Activated CD8-positive, alpha-beta memory T cell treated with anti-CD3 and anti-CD28 coated beads for 1 hour (primary cell): ENCODE data around the gene PATL2.
A peak's percentile ranks its signal among the peaks of the same experiment; 100 is the strongest.
"Not testable (repeated sequence)": the region's sequence is repeated elsewhere in the genome, so short reads cannot be mapped to it uniquely, and the experiment has no call there.

Source experiments
- DNase-seq, 2 donors: peaks; one replicate each; pipeline ENCODE4 v3.0.0-alpha.2; 2020; ENCODE audit warnings: low read depth in 1 of 2; ENCODE audit errors: extremely low read depth in 1 of 2

Gene PATL2

DNA sequence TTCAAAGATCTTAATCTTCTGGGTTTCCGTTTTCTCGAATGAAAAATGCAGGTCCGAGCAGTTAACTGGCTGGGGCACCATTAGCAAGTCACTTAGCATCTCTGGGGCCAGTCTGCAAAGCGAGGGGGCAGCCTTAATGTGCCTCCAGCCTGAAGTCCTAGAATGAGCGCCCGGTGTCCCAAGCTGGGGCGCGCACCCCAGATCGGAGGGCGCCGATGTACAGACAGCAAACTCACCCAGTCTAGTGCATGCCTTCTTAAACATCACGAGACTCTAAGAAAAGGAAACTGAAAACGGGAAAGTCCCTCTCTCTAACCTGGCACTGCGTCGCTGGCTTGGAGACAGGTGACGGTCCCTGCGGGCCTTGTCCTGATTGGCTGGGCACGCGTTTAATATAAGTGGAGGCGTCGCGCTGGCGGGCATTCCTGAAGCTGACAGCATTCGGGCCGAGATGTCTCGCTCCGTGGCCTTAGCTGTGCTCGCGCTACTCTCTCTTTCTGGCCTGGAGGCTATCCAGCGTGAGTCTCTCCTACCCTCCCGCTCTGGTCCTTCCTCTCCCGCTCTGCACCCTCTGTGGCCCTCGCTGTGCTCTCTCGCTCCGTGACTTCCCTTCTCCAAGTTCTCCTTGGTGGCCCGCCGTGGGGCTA is at the start of gene PATL2, which contains the start of gene B2M:
Gene PATL2 (minus strand): TSS at position 228 of the 647 bp plus-strand sequence. CDS start 34,833 bp downstream, outside the sequence.
Gene B2M (plus strand): TSS at position 422 of the 647 bp plus-strand sequence. CDS start 30 bp downstream, at position 452.
- DNase-seq = peak; percentile 88 to 93

DNA sequence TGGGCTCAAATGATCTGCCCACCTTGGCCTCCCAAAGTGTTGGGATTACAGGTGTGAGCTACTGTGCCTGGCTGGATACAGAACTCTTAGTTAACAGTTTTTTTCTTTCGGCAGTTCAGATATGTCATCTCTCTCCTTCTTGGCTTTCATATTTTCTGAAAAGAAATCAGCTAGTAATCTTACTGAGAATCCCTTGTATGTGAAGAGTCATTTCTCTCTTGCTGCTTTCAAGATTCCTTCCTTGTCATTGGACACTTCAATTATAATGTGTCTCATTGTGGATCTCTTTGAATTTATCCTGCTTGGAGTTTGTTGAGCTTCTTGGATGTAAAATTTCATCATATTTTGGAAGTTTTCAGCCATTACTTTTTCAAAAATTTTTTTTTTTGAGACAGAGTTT is 42.2 kb upstream of the PATL2 start:
- no peak for DNase-seq

DNA sequence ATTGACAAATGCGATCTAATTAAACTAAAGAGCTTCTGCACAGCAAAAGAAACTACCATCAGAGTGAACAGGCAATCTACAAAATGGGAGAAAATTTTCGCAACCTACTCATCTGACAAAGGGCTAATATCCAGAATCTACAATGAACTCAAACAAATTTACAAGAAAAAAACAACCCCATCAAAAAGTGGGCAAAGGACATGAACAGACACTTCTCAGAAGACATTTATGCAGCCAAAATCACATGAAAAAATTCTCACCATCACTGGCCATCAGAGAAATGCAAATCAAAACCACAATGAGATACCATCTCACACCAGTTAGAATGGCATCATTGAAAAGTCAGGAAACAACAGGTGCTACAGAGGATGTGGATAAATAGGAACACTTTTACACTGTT is 32.3 kb upstream of the PATL2 start:
- DNase-seq = not testable (repeated sequence)

DNA sequence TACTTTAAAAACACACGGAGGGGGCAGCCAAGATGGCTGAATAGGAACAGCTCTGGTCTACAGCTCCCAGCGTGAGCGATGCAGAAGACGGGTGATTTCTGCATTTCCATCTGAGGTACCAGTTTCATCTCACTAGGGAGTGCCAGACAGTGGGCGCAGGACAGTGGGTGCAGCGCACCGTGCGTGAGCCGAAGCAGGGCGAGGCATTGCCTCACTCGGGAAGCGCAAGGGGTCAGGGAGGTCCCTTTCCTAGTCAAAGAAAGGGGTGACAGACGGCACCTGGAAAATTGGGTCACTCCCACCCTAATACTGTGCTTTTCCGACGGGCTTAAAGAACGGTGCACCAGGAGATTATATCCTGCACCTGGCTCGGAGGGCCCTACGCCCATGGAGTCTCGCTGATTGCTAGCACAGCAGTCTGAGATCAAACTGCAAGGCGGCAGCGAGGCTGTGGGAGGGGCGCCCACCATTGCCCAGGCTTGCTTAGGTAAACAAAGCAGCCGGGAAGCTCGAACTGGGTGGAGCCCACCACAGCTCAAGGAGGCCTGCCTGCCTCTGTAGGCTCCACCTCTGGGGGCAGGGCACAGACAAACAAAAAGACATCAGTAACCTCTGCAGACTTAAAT is 28.2 kb upstream of the PATL2 start:
- DNase-seq = not testable (repeated sequence)

DNA sequence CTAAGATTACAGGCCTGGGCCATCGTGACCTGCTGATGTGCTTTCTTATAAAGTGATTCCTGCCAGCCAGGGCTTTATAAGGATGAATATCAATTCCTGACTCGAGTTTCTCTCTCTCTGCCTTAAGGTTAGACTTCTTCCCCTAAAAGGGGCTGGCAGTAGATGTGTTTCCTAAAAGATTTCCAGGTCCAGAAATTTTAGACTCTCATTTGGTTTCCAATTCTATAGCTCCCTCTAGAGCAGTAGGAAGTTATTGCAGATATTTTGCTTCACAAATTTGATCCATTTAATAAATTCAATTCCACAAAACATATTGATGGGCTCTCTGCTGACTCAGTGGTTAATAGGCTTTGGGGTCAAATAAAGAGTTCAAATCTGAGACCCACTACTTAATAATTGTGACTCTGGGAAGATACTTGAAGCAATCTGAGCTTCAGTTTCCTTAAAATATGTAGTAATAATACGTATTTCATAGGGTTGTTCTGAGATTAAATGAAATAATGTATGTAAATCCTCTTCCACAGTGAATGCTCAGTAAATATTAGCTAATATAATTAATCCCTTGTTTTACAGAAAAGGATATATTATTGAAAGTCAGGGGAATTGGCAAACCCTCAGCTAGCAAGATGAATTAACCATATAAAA is 27.3 kb upstream of the PATL2 start:
- no peak for DNase-seq

DNA sequence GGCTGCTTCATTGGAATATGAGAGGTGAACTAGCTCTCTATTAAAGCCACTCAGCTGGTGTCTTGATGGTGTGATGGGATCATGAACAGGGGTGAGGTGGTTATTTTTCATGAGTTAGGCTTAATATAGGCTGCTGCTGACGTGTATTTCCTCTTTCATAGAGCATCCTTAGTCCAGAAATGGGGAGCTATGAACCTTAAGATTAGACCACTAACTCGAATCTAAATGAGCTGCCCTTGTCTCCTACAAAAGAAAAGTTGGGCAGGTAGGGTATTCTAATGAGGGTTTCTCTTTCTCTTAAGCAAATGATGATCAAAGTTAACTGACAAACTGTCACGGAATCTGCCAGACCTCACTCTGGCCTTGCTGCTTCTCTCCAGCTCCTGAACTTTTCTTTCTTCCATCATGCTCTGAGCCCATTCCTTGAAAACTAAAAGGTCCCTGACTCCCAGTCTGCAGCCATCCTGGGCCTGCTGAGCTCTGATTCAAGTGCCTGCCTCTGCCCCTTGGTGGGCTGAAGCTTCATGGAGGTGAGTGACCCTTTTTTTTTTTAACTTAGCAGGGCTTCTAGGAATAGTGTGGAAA is 25.1 kb upstream of the PATL2 start, which contains the start of gene TRIM69:
Gene TRIM69 (plus strand): TSS at position 348 of the 585 bp plus-strand sequence. CDS start 177 bp downstream, at position 525.
- DNase-seq = no peak

DNA sequence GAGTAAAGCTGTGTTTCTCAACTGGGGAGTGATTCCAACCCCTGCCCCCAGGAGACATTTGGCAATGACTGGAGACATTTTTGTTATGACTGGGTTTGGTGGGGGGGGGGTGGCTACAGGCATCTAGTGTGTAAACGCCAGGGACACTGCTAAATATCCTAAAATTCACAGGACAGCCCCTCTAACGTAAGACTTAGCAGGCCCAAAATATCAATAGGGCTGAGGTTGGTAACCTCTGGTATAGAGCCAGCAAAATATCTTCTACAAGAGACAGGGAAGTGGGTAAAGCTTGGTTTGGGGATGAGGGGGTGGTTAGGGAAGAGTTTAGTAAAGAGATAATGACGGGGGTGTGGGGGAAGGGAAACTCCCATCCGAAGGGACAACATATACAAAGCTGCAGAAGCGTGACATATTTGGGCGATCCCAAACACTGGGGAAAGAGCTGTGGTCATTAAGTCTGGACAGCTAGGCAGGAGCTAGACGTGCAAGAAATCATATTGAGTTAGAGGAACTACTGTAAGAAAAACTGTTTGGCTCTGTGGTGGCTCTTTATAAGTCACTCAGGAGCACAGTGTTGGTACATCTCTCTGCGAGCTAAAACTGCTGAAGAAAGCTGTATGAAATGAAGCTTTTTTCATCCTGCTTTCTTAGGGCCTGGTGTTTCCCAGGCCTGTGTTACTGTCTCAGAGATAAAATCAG is 24.5 kb upstream of the PATL2 start:
- no peak for DNase-seq

DNA sequence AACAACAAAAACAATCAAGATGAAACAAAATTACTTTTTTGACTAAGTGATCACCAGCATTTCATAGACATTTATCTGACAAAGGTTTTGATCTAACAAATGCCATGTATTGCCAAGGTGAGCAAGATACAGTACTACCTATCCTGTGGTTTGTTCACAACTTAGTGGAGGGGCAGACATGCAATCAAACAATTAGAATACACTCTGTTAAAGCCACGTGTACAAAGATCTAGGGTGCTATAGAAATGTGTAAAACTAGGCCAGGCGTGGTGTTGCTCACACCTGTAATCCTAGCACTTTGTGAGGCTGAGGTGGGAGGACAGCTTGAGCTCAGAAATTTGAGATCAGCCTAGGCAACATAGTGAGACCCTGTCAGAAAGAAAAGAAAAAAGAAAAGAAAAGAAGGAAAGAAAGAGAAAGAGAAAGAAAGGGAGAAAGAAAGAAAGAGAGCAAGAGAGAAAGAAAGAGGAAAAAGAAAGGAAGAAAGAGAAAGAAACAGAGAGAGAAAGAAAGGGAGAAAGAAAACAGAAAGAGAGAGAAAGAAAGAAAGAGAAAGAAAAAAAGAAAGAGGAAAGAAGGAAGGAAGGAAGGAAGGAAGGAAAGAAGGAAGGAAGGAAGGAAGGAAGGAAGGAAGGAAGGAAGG is 23.8 kb upstream of the PATL2 start:
- no peak for DNase-seq

DNA sequence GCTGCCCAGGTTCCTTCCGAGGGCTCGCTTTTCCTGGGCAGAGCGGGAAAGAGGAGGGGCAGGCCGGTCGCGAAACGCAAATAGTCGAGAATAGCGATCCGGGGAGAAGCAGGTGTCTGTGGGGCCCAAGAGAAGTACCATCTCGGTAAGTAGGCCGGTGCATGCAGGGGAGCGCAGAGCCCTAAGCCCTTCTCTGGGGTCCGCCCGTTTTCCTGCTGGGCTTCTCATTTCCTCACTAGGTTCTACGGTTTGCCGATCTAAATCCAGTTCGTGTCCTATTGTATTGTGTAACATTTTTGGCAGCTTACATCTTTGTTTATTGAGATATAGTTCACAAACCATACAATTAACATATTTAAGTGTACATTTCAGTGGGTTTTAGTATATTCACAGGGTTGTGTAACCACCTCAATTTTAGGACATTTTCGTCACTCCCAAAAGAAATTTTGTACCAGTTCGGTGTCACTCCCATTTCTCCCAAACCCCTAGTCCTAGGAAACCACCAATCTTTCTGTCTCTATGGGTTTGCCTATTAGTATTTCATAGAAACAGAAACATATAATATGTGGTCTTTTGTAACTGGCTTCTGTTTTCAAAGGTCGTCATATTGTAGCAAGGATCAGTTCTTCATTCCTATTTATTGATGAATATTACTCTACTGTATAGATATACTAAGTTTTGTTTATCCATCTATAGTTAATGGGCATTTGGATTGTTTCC is 18.4 kb upstream of the PATL2 start:
- no peak for DNase-seq

DNA sequence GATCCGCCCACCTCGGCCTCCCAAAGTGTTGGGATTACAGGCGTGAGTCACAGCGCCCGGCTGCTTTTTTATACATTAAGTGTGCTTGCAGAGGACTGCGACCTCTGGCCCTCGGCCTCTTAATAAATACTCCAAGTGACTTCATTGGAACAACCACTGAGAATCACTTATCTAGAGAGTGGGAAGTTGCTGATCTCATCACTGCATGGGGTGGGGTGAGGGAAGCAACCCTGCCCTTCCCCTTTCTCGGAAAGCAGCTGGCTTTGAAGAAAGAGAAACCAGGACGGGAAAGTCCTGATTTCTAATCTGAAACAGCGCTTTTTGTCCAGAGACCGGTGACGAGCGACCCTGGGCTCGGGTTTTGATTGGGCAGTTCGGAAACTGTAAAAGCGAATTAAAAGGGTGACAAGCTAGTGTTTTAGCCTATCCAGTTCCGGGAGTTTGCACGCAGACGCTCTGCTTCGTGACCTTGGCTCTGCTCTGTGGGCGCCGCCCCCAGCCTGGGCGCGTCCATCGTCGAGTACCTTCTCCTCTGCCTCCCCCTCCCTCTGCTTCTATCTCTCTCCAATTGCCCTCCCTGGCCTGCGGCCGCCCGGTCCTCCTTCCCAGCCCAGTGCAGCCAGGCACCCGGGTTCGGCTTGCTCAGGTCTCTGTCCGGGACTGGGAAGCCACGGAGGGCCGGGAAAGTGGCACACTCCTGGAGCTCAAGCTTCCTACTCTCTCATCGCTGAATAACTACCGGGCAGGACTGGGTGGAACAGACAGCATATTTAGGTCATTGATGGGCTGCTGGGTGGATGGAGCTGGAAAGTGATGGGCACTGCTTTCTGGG is 17.7 kb upstream of the PATL2 start:
- DNase-seq = peak; percentile 85 to 87

DNA sequence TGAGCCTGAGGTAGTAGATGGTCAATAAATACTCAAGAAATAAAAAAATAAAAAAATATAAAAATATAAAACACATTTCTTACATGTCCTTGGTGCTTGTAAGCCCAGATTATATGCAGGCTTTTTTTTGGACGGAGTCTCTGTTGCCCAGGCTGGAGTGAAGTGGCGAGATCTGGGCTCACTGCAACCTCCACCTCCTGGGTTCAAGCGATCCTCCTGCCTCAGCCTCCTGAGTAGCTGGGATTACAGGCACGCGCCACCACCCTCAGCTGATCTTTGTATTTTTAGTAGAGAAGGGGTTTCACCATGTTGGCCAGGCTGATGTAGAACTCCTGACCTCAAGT is 17.1 kb upstream of the PATL2 start:
- DNase-seq = not testable (repeated sequence)

DNA sequence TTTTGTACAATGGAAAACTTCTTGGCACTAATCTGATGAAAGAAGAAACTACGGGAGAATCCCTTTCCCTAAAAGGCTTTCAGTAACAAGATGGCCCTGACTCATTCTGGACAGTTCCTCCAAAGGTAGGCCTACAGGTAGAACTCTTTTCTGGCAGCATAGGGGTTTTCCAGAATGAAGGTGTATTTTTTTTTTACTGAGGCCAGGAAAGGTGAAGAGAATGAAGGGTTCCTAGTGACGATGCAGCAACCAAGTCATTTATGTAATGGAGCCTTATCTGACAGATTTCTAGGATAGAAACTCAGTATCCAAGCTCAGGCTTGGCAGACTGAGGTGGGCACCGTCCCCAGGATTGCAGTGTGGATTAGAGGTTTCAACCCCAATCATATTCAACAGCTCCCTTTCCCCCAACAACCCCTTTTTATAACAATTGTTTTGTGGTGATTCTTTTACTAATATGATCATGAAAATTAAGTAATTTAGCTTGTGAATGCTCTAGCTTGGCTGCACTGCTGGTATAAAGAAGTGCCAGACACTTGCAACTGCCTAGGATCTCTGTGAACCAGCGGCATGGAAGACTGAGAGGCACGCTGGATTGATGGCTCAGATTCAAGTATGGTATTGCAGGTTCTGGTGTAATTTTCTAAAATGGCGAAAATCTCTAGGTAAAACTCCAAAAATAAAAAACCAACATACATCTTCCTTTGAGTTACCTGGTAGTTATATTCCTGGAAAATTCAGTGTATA is 16.5 kb upstream of the PATL2 start:
- DNase-seq = no peak

DNA sequence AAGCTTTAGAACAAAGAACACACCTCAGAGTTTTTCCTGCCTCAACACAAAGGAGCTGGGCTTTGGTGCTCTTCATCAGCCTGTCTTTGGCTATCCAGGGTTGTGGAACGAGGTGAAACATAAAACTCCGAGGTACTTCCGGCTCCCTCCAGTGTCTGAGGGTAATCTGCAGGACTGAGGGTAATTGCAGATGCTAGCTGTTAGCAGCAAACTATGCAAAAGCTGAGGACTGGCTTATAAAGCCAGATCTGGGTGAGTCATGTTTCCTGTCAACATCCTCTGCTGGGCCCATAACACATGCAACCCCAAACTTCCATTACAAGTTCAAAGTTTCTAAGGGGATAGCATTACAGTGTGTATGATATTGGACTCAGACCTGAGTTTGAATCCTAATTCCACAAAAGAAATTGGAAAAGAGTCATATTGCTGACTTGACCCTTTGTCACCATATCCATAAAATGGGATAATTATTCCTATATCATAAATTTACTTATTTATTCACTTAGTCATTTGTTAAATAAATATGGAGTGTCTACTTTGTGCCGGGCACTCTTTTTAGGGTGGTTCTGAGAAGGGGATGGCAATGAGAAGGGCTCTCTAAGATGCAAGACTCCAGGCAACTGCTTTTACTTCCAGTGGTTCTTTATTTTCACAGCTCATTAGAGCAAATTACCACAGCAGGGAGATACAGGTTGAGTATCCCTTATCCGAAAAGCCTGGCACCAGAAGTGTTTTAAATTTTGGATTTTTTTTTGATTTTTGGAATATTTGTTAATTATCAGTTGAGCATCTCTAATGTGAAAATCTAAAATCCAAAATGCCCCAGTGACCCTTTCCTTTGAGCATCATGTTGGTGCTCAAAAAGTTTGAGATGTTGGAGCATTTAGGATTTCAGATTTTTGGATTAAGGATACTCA is 15.7 kb upstream of the PATL2 start:
- peak; percentile 43 to 58 for DNase-seq

DNA sequence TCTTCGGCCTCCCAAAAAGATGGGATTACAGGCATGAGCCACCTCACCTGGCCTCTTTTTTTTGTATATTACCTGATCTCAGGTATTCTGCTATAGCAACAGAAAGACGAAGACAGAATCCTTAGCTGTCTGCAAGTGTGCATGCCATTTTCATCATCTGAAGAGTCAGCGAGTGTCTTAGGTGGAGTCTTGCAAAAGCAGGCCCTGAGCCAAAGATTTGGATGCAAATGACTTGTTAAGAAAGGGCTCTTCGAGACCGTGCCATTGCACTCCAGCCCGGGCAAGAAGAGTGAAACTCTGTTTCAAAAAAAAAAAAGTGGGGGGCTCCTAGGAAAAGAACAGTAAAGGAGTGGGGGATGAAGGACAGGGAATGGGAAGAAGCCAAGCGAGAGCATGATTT is 15.0 kb upstream of the PATL2 start:
- DNase-seq = no peak

DNA sequence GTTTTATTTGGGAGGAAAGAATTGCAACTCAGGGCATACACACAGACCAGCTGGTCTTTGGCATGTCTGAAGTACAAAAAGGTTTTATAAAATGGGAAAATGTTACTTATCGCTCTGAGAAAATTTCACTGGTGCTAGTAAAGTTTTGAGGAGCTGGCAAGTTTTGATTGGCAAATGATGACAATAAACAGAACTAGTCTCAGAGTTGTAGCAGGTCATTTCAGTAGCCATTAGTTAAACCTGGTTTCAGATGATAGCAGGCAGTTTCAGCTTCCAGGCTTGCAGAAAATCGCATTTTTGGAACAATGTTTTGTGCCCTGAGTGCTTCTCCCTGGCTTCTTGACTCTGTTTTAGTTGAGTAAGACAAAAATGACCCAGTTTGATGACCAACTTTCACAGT is 10.9 kb upstream of the PATL2 start:
- no peak for DNase-seq

DNA sequence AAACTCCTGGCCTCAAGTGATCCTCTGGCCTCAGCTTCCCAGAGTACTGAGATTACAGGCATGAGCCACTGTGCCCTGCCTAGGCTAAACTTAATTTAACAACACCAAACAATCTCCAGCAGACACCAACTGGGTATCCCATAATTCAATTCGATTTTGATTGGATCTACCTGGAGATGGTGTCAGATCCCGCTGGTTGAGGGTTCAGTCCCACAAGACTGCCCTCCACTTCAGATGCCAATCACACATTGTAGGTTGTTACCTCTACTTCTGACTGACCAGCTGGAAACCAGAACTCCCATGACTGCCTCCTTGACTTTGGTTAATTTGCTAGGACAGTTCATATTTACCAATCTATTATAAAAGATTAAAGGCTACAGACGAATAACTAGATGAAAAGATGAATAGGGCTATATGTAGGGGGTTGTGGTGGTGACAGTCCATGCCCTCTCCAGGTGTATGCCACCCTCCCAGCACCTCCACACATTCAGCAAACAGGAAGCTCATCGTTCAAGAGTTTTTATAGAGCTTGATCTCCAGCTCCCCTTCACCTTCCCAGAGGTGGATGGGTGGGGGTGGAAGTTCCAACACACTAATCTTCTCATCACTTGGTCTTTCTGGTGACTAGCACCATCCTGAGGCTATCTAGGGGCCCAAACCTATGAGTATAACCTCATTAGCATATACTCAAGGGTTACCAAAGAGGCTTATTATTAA is 9.5 kb upstream of the PATL2 start:
- no peak for DNase-seq

DNA sequence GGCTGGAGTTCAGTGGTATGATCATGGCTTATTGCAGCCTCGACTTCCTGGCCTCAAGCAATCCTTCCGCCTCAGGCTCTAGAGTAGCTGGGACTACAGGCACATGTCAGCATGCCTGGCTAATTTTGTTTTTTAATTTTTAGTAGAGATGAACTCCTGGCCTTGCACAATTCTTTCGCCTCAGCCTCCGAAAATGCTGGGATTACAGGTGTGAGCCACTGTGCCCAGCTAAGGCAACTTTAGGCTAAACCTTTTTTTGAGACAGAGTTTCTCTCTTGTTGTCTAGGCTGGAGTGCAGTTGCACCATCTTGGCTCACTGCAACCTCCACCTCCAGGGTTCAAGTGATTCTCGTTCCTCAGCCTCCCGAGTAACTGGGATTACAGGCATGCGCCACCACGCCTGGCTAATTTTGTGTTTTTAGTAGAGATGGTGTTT is 8.9 kb upstream of the PATL2 start:
- not testable (repeated sequence) for DNase-seq
